ENCODE measurements around the gene C17orf113. TPM values are rescaled to one million over a fixed set of nuclear protein-coding genes. Genes with fewer than 3 reads are reported as not detected.

Gene C17orf113
- total RNA-seq, 4 donors from 2014 or later: 0.35 to 0.57 (median 0.48) TPM; not detected in 1

DNA sequence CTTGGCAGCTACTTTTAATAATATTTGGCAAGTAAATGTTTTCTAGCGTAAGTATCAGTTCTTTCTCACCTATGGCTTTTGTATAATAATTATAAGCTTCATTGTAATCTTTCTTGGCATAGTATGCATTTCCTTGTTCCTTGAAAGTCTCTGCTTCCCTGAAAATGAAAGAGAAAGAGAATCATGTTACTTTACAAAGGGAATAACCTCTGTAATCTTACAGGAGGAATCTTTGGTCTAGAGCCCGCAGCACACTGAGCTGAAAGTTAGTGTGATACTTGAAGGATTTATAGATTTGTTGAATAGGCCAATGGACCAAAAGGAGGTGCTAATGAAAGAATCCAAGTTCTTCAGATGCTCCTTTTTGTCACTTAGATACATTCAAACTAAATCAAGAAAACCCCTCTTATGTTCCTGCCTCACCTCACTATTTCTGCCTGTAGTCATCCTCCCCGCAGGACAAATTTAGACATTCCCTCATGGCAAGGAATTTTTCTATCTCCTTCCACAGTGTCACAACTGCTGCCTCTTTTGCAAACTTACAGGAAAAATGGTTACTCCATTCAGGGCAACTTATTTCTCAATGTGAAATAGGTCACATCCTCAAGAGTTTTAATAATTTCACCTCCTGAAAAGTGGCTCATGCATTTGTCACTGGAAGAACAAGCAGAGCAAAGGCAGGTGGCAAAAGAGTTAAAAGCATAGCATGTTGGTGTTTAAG is 49.8 kb downstream of the C17orf113 start:
- no peak for DNase-seq
- Histone ChIP-seq H3K9me3 (no peaks in the 10 kb centered on the region), H3K4me1 (peaks cover 0 to 43% (median 23%) of the 10 kb centered on the region in 3 donors), H3K27me3 (no peaks in the 10 kb centered on the region), H3K36me3 (peaks cover 7 to 79% (median 28%) of the 10 kb centered on the region in 3 donors), H3K4me3 (no peak overlapping the region), H3K27ac (no peak overlapping the region)
- 49 to 59% methylated on average over 3 of the region's 3 CpGs for WGBS, 2 donors
- no peak for TF ChIP-seq POLR2A (IDR thresholded peaks at IDR 0.05)
- TF ChIP-seq, protein P1, sequence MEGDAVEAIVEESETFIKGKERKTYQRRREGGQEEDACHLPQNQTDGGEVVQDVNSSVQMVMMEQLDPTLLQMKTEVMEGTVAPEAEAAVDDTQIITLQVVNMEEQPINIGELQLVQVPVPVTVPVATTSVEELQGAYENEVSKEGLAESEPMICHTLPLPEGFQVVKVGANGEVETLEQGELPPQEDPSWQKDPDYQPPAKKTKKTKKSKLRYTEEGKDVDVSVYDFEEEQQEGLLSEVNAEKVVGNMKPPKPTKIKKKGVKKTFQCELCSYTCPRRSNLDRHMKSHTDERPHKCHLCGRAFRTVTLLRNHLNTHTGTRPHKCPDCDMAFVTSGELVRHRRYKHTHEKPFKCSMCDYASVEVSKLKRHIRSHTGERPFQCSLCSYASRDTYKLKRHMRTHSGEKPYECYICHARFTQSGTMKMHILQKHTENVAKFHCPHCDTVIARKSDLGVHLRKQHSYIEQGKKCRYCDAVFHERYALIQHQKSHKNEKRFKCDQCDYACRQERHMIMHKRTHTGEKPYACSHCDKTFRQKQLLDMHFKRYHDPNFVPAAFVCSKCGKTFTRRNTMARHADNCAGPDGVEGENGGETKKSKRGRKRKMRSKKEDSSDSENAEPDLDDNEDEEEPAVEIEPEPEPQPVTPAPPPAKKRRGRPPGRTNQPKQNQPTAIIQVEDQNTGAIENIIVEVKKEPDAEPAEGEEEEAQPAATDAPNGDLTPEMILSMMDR (IDR thresholded peaks at IDR 0.05): no peak
- intact Hi-C loops (cut with DNase I): no loop called here

DNA sequence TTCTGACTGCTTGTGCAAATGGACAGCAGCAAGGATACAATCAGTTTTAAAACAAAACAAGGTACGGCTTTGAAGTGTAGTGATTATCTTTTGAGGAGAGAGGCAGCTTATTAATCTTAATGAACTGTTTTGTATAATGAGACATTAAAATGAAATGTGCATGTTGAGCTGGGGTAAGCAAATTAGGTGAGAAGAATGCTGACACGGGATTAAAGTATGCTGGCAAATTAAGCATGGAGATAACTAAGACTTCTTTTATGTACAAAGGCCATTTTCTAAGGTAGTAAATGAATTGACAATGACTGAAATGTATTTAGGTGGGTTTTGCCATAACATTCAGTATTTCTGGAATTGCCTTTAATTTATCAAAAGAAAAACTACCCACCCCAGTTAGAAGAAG is 51.9 kb downstream of the C17orf113 start:
- intact Hi-C loops (cut with DNase I): no loop called here
- DNase-seq: no peak
- Histone ChIP-seq H3K27ac (no peak overlapping the region), H3K4me3 (no peak overlapping the region), H3K27me3 (no peaks in the 10 kb centered on the region), H3K9me3 (no peaks in the 10 kb centered on the region), H3K4me1 (peaks cover 0 to 25% (median 11%) of the 10 kb centered on the region in 3 donors), H3K36me3 (peaks cover 7 to 100% (median 38%) of the 10 kb centered on the region in 3 donors)
- 32 to 51% methylated on average over 2 of the region's 2 CpGs for WGBS, 2 donors
- TF ChIP-seq, protein P1 (IDR thresholded peaks at IDR 0.05): no peak
- TF ChIP-seq POLR2A (IDR thresholded peaks at IDR 0.05): no peak

DNA sequence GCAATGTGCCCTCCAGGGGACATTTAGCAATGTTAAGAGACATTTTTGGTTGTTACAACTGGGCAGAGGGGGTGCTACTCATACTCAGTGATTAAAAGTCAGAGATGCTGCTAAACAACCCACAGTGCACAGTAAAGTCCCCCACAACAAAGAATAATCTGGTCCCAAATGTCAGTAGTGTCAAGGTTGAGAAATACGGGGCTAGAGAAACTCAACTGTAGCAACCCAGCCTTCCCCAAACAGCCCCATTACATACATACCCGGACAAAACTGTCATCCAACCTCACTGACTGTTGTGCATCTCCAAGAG is 53.6 kb downstream of the C17orf113 start:
- Histone ChIP-seq H3K27me3 (no peaks in the 10 kb centered on the region), H3K4me3 (no peak overlapping the region), H3K4me1 (peaks cover 0 to 18% (median 6%) of the 10 kb centered on the region in 3 donors), H3K9me3 (no peaks in the 10 kb centered on the region), H3K27ac (no peak overlapping the region), H3K36me3 (peaks cover 10 to 100% (median 47%) of the 10 kb centered on the region in 3 donors)
- TF ChIP-seq POLR2A (IDR thresholded peaks at IDR 0.05): no peak
- TF ChIP-seq, protein P1 (IDR thresholded peaks at IDR 0.05): no peak
- intact Hi-C loops (cut with DNase I): no loop called here
- no peak for DNase-seq
- WGBS, 2 donors: 80 to 100% methylated on average over 1 to 2 of the region's 2 CpGs

DNA sequence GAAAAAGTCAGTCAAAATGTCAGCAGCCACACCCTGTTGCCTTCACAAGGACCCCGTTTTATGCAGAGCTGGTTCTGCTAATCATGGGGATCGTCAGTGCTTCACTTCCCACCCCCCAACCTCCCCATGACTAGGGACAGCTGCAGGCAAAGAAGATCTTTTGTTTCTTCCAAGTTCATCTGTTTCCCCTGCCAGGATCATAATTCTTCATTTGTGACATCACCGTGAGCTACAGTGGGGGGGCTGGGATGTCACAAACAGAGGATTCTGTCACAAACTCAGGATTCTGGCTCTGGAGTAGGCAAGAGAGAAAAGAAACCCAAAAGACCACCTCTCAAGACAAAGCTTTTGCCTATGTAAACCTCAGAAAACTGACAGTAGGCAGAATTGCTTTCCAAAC is 57.8 kb downstream of the C17orf113 start:
- no peak overlapping the region for H3K4me3 ChIP-seq
- no peak for DNase-seq
- peaks cover 21 to 100% (median 55%) of the 10 kb centered on the region in 3 donors for H3K36me3 ChIP-seq
- no peak overlapping the region for H3K27ac ChIP-seq
- H3K27me3 ChIP-seq: no peaks in the 10 kb centered on the region
- TF ChIP-seq POLR2A (IDR thresholded peaks at IDR 0.05): no peak
- TF ChIP-seq, protein P1 (IDR thresholded peaks at IDR 0.05): no peak
- no peaks in the 10 kb centered on the region for H3K9me3 ChIP-seq
- H3K4me1 ChIP-seq: peaks cover 0 to 14% (median 0%) of the 10 kb centered on the region in 3 donors
- intact Hi-C loops (cut with DNase I): no loop called here
- WGBS, 2 donors: 58 to 62% methylated on average over 3 of the region's 3 CpGs

DNA sequence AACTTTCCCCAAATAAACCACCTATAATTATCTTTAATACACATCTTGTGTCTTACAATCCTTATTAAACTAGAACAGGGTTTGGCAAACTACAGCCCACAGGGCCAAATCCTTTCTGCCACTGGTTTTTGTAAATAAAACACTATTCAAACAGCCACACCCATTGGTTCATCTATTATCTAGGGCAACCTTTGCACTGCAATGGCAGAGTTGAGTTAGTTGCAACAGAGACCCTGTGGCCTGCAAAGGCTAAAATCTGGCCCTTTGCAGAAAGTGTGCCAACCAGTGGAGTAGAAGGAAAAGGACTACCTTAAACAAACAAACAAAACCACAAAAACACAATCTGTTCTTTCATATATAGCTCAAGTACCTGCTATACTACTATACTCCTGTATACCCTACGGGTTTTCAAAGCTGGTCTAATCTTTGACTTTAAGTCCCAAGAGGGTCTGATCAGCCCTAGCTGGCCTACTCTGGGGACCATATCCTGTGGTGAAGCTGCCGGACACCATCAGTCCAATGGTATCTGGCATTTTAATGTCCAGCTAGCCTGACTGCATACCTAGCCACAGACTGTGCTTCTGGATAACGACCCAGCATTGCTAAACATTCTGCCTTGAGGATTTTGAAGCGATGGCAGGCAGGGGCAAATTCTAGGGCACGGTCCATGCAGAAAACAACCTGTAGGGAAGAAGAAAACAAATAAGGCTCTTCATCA is 60.5 kb downstream of the C17orf113 start:
- WGBS, 2 donors: 84 to 87% methylated on average over 5 of the region's 5 CpGs
- no peak overlapping the region for H3K27ac ChIP-seq
- DNase-seq: no peak
- intact Hi-C loops (cut with DNase I): no loop called here
- no peak overlapping the region for H3K4me3 ChIP-seq
- H3K9me3 ChIP-seq: no peaks in the 10 kb centered on the region
- H3K36me3 ChIP-seq: peaks cover 14 to 100% (median 40%) of the 10 kb centered on the region in 3 donors
- no peaks in the 10 kb centered on the region for H3K27me3 ChIP-seq
- TF ChIP-seq, protein P1 (IDR thresholded peaks at IDR 0.05): no peak
- no peak for TF ChIP-seq POLR2A (IDR thresholded peaks at IDR 0.05)
- peaks cover 0 to 14% (median 0%) of the 10 kb centered on the region in 3 donors for H3K4me1 ChIP-seq

All from esophagus squamous epithelium (tissue), 5 donors.